Keratinocyte (primary cell): Measurements from ENCODE around the gene PFDN4. TPM values are rescaled to one million over a fixed set of nuclear protein-coding genes. Genes with fewer than 3 reads are reported as not detected.
A peak's percentile ranks its signal among the peaks of the same experiment; 100 is the strongest.

Experiments
- DNase-seq: peaks from one replicate; pipeline ENCODE4 v3.0.0-alpha.2; 2011; ENCODE audit warnings: low read depth, missing footprints, low spot score
- FAIRE-seq: peaks from 2 replicates; lab custom pipeline; 2011; peaks lifted over from hg19 to GRCh38; lab: Jason Lieb, UNC
- H2AFZ ChIP-seq: 2 replicates; pipeline ENCODE4 v1.6.0; 2012; ENCODE audit warnings: low read length, control low read depth, inconsistent platforms; ENCODE audit not compliant: control insufficient read depth
- H3K27ac ChIP-seq: 2 replicates; pipeline ENCODE4 v1.5.1; 2011; ENCODE audit warnings: low read length; ENCODE audit not compliant: control insufficient read depth, insufficient read depth
- H3K27me3 ChIP-seq: 3 replicates; pipeline ENCODE4 v1.6.0; 2011; ENCODE audit warnings: low read length; ENCODE audit not compliant: control insufficient read depth, insufficient read depth; ENCODE audit errors: extremely low read depth
- H3K36me3 ChIP-seq, 2 experiments: 2 replicates in 1 of 2; 3 replicates in 1 of 2; pipeline ENCODE4 v1.5.1; 2011; ENCODE audit warnings: low read length in 2 of 2, mild to moderate bottlenecking in 1 of 2; ENCODE audit not compliant: control insufficient read depth in 2 of 2, insufficient read depth in 2 of 2; ENCODE audit errors: extremely low read depth in 1 of 2
- H3K4me1 ChIP-seq: 3 replicates; pipeline ENCODE4 v1.5.1; 2011; ENCODE audit warnings: low read length; ENCODE audit not compliant: control insufficient read depth, insufficient read depth; ENCODE audit errors: extremely low read depth
- H3K4me2 ChIP-seq: 3 replicates; pipeline ENCODE4 v1.6.0; 2011; ENCODE audit warnings: low read depth, low read length; ENCODE audit not compliant: control insufficient read depth, insufficient read depth; ENCODE audit errors: extremely low read depth
- H3K4me3 ChIP-seq, 3 experiments: fragments of 200-600 bp in 1 of 3; sonication (generic) in 1 of 3; 2 replicates in 2 of 3; 3 replicates in 1 of 3; pipeline ENCODE4 v1.5.1; 2011 to 2016; ENCODE audit warnings: low read length in 3 of 3, mild to moderate bottlenecking in 3 of 3, control low read depth in 2 of 3, inconsistent platforms in 1 of 3, low read depth in 1 of 3, mixed read lengths in 1 of 3, mixed run types in 1 of 3, moderate library complexity in 1 of 3; ENCODE audit not compliant: control insufficient read depth in 2 of 3, insufficient read depth in 2 of 3; ENCODE audit errors: extremely low read depth in 1 of 3
- H3K79me2 ChIP-seq: 2 replicates; pipeline ENCODE4 v1.6.0; 2012; ENCODE audit warnings: low read length; ENCODE audit not compliant: control insufficient read depth, insufficient read depth
- H3K9ac ChIP-seq: 3 replicates; pipeline ENCODE4 v1.6.0; 2011; ENCODE audit warnings: low read length; ENCODE audit not compliant: control insufficient read depth, insufficient read depth; ENCODE audit errors: extremely low read depth
- H3K9me1 ChIP-seq: 3 replicates; pipeline ENCODE4 v1.6.0; 2011; ENCODE audit warnings: low read length; ENCODE audit not compliant: control insufficient read depth, insufficient read depth; ENCODE audit errors: extremely low read depth
- H3K9me3 ChIP-seq: 2 replicates; pipeline ENCODE4 v1.5.1; 2012; ENCODE audit warnings: low read depth, low read length; ENCODE audit not compliant: control insufficient read depth
- H4K20me1 ChIP-seq: 3 replicates; pipeline ENCODE4 v1.6.0; 2011; ENCODE audit warnings: low read length; ENCODE audit not compliant: control insufficient read depth, insufficient read depth; ENCODE audit errors: extremely low read depth
- CTCF ChIP-seq, 3 experiments: IDR thresholded peaks in 1 of 3; conservative IDR thresholded peaks in 1 of 3; optimal IDR thresholded peaks in 1 of 3; 2 replicates in 2 of 3; 3 replicates in 1 of 3; pipeline versions ENCODE3 to v1.5.1; 2011; ENCODE audit warnings: low read length in 3 of 3, mild to moderate bottlenecking in 3 of 3, moderate library complexity in 2 of 3, control low read depth in 1 of 3, inconsistent platforms in 1 of 3; ENCODE audit not compliant: insufficient read depth in 2 of 3; ENCODE audit errors: extremely low read depth in 1 of 3
- EZH2 ChIP-seq: IDR thresholded peaks from one replicate; pipeline ENCODE4 v1.6.1; 2012; ENCODE audit warnings: inconsistent platforms, mild to moderate bottlenecking, low read length, moderate library complexity
- dilution Hi-C: fragments of 300-500 bp; cut with MboI; formaldehyde crosslinking; loops from one replicate; pipeline ENCODE4 v1.7.0; 2020; ENCODE audit warnings: low sequenced_read_pairs; ENCODE audit not compliant: extremely low pct_ligation_motif_present
- polyA plus RNA-seq, 5 experiments: library from polyadenylated mRNA; depleted of rRNA in 3 of 5; stranded (reverse) in 3 of 5; stranded (forward) in 1 of 5; unstranded in 1 of 5; fragments of >200 nt; gene quantifications; 1 replicate in 1 of 5; 2 replicates in 3 of 5; 3 replicates in 1 of 5; pipeline versions ENCODE4 v1.2.1 to v1.2.3, GENCODE V29; 2011 to 2012; ENCODE audit warnings: missing spikeins in 2 of 5, low read depth in 1 of 5, low replicate concordance in 1 of 5

The PFDN4 gene
- polyA plus RNA-seq, 1 donor (not counting 4 experiments of a cell fraction or from before 2014, with no cell fraction given): 65.7 TPM

DNA sequence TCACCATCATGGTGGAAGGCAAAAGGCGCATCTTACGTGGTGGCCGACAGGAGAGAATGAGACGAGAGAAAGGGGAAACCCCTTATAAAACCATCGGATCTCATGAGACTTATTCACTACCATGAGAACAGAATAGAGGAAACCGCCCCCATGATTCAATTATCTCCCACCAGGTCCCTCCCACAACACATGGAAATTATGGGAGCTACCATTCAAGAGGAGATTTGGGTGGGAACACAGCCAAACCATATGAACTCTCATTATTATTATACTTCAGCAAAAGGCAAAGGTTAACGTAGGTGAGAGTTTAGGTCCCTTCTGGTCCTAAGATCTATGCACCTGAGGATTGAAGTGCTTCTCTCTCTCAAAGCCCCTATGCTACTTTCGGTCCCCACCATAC lies 2.4 kb upstream of the PFDN4 start:
- no peak overlapping the region for H3K4me3 ChIP-seq
- no peak overlapping the region for H2AFZ ChIP-seq
- H4K20me1 ChIP-seq: no peaks in the 10 kb centered on the region
- no peak overlapping the region for H3K9ac ChIP-seq
- FAIRE-seq (no peak), DNase-seq (no peak)
- H3K36me3 ChIP-seq: no peaks in the 10 kb centered on the region
- H3K79me2 ChIP-seq: peaks cover 24% of the 10 kb centered on the region
- no peaks in the 10 kb centered on the region for H3K9me1 ChIP-seq
- dilution Hi-C loops: no loop called here
- no peaks in the 10 kb centered on the region for H3K27me3 ChIP-seq
- H3K27ac ChIP-seq: no peak overlapping the region
- H3K4me2 ChIP-seq: no peak overlapping the region
- peaks cover 16% of the 10 kb centered on the region for H3K4me1 ChIP-seq
- no peak for TF ChIP-seq EZH2
- no peak for TF ChIP-seq CTCF (optimal IDR thresholded peaks at IDR 0.05 in 1 of 3, IDR thresholded peaks at IDR 0.05 in 1 of 3, conservative IDR thresholded peaks at IDR 0.05 in 1 of 3; ENCODE audit: extremely low read depth in 1 of 3, insufficient read depth in 2 of 3, low read length in 3 of 3)
- H3K9me3 ChIP-seq: no peaks in the 10 kb centered on the region

GRCh38 chr20:54207053-54207742 lies 689 bp upstream of the PFDN4 start:
- peaks cover 12% of the 10 kb centered on the region for H3K4me1 ChIP-seq
- peak overlapping the region in 2 of 3 experiments; percentile 87 to 89 for H3K4me3 ChIP-seq
- TF ChIP-seq CTCF (optimal IDR thresholded peaks at IDR 0.05 in 1 of 3, IDR thresholded peaks at IDR 0.05 in 1 of 3, conservative IDR thresholded peaks at IDR 0.05 in 1 of 3; ENCODE audit: extremely low read depth in 1 of 3, insufficient read depth in 2 of 3, low read length in 3 of 3): no peak
- TF ChIP-seq EZH2: no peak
- dilution Hi-C loops: no loop called here
- no peaks in the 10 kb centered on the region for H3K9me1 ChIP-seq
- peaks cover 3% of the 10 kb centered on the region in 2 experiments for H3K36me3 ChIP-seq
- H3K9me3 ChIP-seq: no peaks in the 10 kb centered on the region
- DNase-seq (no peak), FAIRE-seq (no peak)
- H3K79me2 ChIP-seq: peaks cover 40% of the 10 kb centered on the region
- H3K9ac ChIP-seq: peak overlapping the region; percentile 100
- peak overlapping the region; percentile 65 for H3K4me2 ChIP-seq
- no peaks in the 10 kb centered on the region for H3K27me3 ChIP-seq
- peak overlapping the region; percentile 58 for H2AFZ ChIP-seq
- peak overlapping the region; percentile 100 for H3K27ac ChIP-seq
- H4K20me1 ChIP-seq: peaks cover 1% of the 10 kb centered on the region
